ENCODE results near the gene BRAF. TPM values are rescaled to one million over a fixed set of nuclear protein-coding genes. Genes with fewer than 3 reads are reported as not detected.
"Not testable (repeated sequence)": the region's sequence is repeated elsewhere in the genome, so short reads cannot be mapped to it uniquely, and the experiment has no call there.

The BRAF gene
- total RNA-seq, 1 donor from 2014 or later = 52.8 TPM

DNA sequence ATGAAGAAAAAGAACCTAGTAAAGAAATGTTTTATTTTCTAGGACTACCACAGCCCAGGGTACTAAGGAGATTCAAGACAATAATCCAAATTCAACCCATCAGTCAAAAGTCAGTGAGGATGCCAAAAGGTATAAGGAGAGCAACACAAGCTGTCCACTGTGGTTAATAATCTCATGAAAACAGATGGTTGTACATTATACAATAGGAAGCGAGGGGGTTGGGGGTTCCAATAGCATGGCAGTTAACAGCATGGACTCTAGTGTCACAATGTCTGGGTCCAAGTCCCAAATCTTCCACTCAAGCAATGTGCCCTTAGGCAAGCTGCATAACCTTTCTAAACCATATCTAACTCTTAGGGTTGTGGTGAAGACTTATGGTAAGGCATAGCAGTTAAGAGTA is 35.1 kb downstream of the BRAF start:
- Histone ChIP-seq H3K4me3 (no peak overlapping the region), H3K4me1 (peaks cover 22% of the 10 kb centered on the region), H3K9me3 (no peaks in the 10 kb centered on the region), H3K27me3 (no peaks in the 10 kb centered on the region), H3K27ac (no peak overlapping the region), H3K36me3 (no peaks in the 10 kb centered on the region)
- DNase-seq (ENCODE audit: extremely low spot score in 2 of 2) = no peak
- intact Hi-C loops (cut with DNase I) = no loop called here
- TF ChIP-seq, protein P1, sequence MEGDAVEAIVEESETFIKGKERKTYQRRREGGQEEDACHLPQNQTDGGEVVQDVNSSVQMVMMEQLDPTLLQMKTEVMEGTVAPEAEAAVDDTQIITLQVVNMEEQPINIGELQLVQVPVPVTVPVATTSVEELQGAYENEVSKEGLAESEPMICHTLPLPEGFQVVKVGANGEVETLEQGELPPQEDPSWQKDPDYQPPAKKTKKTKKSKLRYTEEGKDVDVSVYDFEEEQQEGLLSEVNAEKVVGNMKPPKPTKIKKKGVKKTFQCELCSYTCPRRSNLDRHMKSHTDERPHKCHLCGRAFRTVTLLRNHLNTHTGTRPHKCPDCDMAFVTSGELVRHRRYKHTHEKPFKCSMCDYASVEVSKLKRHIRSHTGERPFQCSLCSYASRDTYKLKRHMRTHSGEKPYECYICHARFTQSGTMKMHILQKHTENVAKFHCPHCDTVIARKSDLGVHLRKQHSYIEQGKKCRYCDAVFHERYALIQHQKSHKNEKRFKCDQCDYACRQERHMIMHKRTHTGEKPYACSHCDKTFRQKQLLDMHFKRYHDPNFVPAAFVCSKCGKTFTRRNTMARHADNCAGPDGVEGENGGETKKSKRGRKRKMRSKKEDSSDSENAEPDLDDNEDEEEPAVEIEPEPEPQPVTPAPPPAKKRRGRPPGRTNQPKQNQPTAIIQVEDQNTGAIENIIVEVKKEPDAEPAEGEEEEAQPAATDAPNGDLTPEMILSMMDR (IDR thresholded peaks at IDR 0.05) = no peak
- TF ChIP-seq POLR2AphosphoS5 (IDR thresholded peaks at IDR 0.05; ENCODE audit: insufficient read depth in 1 of 2, low read depth in 1 of 2) = no peak
- no peak for TF ChIP-seq POLR2A (IDR thresholded peaks at IDR 0.05)

DNA sequence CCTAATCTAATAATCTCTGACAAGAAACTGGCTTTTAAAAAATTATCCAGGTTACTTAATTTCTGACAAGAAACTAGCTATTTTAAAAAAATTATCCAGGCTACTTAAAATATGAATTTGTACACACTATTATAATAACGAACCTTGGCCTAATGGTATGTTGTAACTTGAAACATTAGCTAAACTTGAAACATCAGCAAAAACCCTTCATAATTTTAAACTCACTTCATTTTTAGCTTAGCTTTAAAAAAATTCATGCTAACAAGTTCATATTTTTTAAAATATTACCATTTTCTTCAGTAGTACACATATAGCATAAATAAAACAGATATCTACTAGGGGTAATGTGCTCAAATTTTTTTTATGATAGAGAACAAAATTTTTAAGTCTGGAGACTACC is 35.6 kb downstream of the BRAF start:
- Histone ChIP-seq H3K4me3 (no peak overlapping the region), H3K27me3 (no peaks in the 10 kb centered on the region), H3K4me1 (peaks cover 22% of the 10 kb centered on the region), H3K9me3 (no peaks in the 10 kb centered on the region), H3K36me3 (no peaks in the 10 kb centered on the region), H3K27ac (no peak overlapping the region)
- DNase-seq (ENCODE audit: extremely low spot score in 2 of 2) = no peak
- TF ChIP-seq, protein P1 (IDR thresholded peaks at IDR 0.05) = no peak
- TF ChIP-seq POLR2A (IDR thresholded peaks at IDR 0.05) = no peak
- no peak for TF ChIP-seq POLR2AphosphoS5 (IDR thresholded peaks at IDR 0.05; ENCODE audit: insufficient read depth in 1 of 2, low read depth in 1 of 2)
- intact Hi-C loops (cut with DNase I) = no loop called here

DNA sequence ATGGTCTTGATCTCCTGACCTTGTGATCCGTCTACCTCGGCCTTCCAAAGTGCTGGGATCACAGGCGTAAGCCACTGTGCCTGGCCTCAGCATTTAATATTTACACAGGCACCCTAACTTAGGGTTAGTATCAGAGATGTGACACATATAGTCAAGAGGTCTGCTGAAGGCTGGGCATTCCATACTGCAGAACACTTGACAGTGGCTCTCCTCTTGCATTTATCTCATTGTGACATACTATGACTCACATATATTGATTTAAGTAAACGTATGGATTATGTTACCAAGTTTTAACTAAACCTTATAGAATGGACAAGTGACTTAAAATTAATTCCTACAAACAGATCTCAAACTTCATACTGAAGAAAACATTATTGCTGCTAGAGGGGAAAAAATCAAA is 36.6 kb downstream of the BRAF start:
- TF ChIP-seq, protein P1 (IDR thresholded peaks at IDR 0.05) = no peak
- TF ChIP-seq POLR2A (IDR thresholded peaks at IDR 0.05) (no peak), POLR2AphosphoS5 (IDR thresholded peaks at IDR 0.05; ENCODE audit: insufficient read depth in 1 of 2, low read depth in 1 of 2) (no peak)
- Histone ChIP-seq H3K4me1 (peaks cover 22% of the 10 kb centered on the region), H3K27me3 (no peaks in the 10 kb centered on the region), H3K27ac (no peak overlapping the region), H3K36me3 (no peaks in the 10 kb centered on the region), H3K4me3 (no peak overlapping the region), H3K9me3 (no peaks in the 10 kb centered on the region)
- DNase-seq (ENCODE audit: extremely low spot score in 2 of 2) = no peak
- intact Hi-C loops (cut with DNase I) = no loop called here

DNA sequence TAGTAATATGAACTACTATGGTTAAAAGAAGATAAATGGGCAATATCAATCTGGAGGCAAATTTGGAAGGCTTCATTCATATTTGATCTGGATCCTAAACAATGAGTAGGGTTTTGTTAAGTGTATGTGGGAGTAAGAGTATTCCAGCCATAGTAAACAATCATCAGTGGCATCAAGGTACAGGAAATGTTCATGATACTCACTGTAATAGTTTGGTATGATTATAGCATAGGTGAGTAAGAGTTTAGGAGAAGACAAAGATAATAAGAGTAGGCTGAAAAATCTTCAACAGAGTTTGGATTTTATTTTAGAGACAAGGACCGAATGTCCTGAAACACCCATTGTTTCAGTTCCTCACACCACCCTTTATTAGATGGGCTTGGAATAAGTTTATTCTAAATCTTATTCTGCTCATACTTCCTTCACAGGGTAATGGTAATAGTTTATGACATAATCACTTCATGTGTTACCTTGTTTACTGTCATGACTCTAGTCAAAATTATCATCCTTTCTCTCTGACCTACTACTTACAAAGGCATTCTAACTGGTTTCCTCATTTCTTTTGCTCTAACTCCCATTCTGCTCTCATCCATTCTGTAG is 38.9 kb downstream of the BRAF start:
- no peak for DNase-seq (ENCODE audit: extremely low spot score in 2 of 2)
- H3K4me3 ChIP-seq = no peak overlapping the region
- no peaks in the 10 kb centered on the region for H3K36me3 ChIP-seq
- TF ChIP-seq, protein P1 (IDR thresholded peaks at IDR 0.05) = no peak
- no peak for TF ChIP-seq POLR2A (IDR thresholded peaks at IDR 0.05)
- no peak for TF ChIP-seq POLR2AphosphoS5 (IDR thresholded peaks at IDR 0.05; ENCODE audit: insufficient read depth in 1 of 2, low read depth in 1 of 2)
- H3K27ac ChIP-seq = no peak overlapping the region
- H3K9me3 ChIP-seq = no peaks in the 10 kb centered on the region
- peaks cover 12% of the 10 kb centered on the region for H3K4me1 ChIP-seq
- no peaks in the 10 kb centered on the region for H3K27me3 ChIP-seq
- intact Hi-C loops (cut with DNase I) = no loop called here

DNA sequence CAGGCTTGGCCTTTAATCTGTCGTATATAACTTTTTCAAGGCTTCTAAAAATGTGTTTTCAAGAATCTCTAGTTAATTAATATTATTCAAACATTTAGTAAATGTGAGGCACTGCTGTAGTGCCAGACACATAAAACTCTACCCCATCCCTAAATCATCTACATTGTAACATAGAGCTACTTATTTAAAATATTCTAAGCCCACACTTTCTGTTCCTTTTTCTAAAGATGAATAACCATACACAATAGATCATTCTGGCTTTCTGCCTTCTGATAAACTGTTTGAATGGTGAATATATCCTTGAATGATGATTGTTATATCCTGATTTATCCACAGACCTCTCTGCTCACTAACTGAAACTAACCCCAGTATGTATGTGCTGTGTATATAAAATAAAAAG is 41.4 kb downstream of the BRAF start:
- H3K4me3 ChIP-seq = no peak overlapping the region
- no peak overlapping the region for H3K27ac ChIP-seq
- no peaks in the 10 kb centered on the region for H3K9me3 ChIP-seq
- peaks cover 6% of the 10 kb centered on the region for H3K4me1 ChIP-seq
- no peak for DNase-seq (ENCODE audit: extremely low spot score in 2 of 2)
- intact Hi-C loops (cut with DNase I) = no loop called here
- no peaks in the 10 kb centered on the region for H3K27me3 ChIP-seq
- no peak for TF ChIP-seq POLR2AphosphoS5 (IDR thresholded peaks at IDR 0.05; ENCODE audit: insufficient read depth in 1 of 2, low read depth in 1 of 2)
- no peak for TF ChIP-seq POLR2A (IDR thresholded peaks at IDR 0.05)
- TF ChIP-seq, protein P1 (IDR thresholded peaks at IDR 0.05) = no peak
- no peaks in the 10 kb centered on the region for H3K36me3 ChIP-seq

DNA sequence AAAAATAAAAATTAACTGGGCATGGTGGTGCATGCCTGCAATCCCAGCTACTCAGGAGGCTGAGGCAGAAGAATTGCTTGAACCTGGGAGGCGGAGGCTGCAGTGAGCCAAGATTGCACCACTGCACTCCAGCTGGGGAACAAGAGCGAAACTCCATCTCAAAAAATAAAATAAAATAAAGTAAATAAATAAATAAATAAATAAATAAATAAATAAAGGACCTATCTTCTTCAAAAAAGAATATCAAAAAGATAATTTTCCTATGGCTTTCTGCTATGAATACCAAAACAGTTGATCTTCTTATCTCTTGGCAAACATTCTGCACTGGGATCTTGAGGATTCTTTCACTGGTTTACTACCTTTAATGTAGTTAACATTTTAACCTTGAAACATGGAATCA is 41.9 kb downstream of the BRAF start:
- intact Hi-C loops (cut with DNase I); H3K27ac ChIP-seq; H3K4me1 ChIP-seq; H3K36me3 ChIP-seq; H3K9me3 ChIP-seq; H3K27me3 ChIP-seq; DNase-seq (ENCODE audit: extremely low spot score in 2 of 2); H3K4me3 ChIP-seq: not testable (repeated sequence)
